ENCODE results near the gene ZFC3H1.
A peak's percentile ranks its signal among the peaks of the same experiment; 100 is the strongest.

The ZFC3H1 gene

GRCh38 chr12:71683633-71684032 is 20.0 kb upstream of the ZFC3H1 start:
- no peak for FAIRE-seq

- FAIRE-seq, result no peak
Observed at GRCh38 chr12:71682466-71682865, 18.8 kb upstream of the ZFC3H1 start.

- no peak for FAIRE-seq
Observed at GRCh38 chr12:71671816-71672215, 8.2 kb upstream of the ZFC3H1 start.

- FAIRE-seq, result no peak
Observed at GRCh38 chr12:71671311-71671710, 7.7 kb upstream of the ZFC3H1 start.

GRCh38 chr12:71666259-71666658 is 2.6 kb upstream of the ZFC3H1 start:
- no peak for FAIRE-seq

- FAIRE-seq, result no peak
Observed at GRCh38 chr12:71665090-71665463, 1.4 kb upstream of the ZFC3H1 start.

GRCh38 chr12:71664411-71665089 is 902 bp upstream of the ZFC3H1 start:
- FAIRE-seq, result no peak

- no peak for FAIRE-seq
Observed at GRCh38 chr12:71662849-71663560, 643 bp downstream of the ZFC3H1 start.

GRCh38 chr12:71661977-71662530 is 1.6 kb downstream of the ZFC3H1 start:
- FAIRE-seq, result no peak

- FAIRE-seq, result no peak
Observed at GRCh38 chr12:71656740-71657139, 6.9 kb downstream of the ZFC3H1 start.

- FAIRE-seq, result no peak
Observed at GRCh38 chr12:71655907-71656306, 7.7 kb downstream of the ZFC3H1 start.

- no peak for FAIRE-seq
Observed at GRCh38 chr12:71655495-71655894, 8.2 kb downstream of the ZFC3H1 start.

GRCh38 chr12:71654200-71654599 is 9.4 kb downstream of the ZFC3H1 start:
- no peak for FAIRE-seq

- no peak for FAIRE-seq
Observed at GRCh38 chr12:71653137-71653536, 10.5 kb downstream of the ZFC3H1 start.

- FAIRE-seq, result no peak
Observed at GRCh38 chr12:71652656-71653055, 11.0 kb downstream of the ZFC3H1 start.

- FAIRE-seq, result no peak
Observed at GRCh38 chr12:71649401-71649800, 14.2 kb downstream of the ZFC3H1 start.

- no peak for FAIRE-seq
Observed at GRCh38 chr12:71648537-71648936, 15.1 kb downstream of the ZFC3H1 start.

GRCh38 chr12:71646512-71646911 is 17.1 kb downstream of the ZFC3H1 start:
- FAIRE-seq, result no peak

- no peak for FAIRE-seq
Observed at GRCh38 chr12:71645268-71645667, 18.4 kb downstream of the ZFC3H1 start.

GRCh38 chr12:71642264-71642663 is 21.4 kb downstream of the ZFC3H1 start:
- FAIRE-seq, result no peak

- no peak for FAIRE-seq
Observed at GRCh38 chr12:71641390-71641789, 22.3 kb downstream of the ZFC3H1 start.

GRCh38 chr12:71640316-71640715 is 23.3 kb downstream of the ZFC3H1 start:
- no peak for FAIRE-seq

- no peak for FAIRE-seq
Observed at GRCh38 chr12:71639341-71639760, 24.3 kb downstream of the ZFC3H1 start.

GRCh38 chr12:71638499-71638898 is 25.1 kb downstream of the ZFC3H1 start:
- peak; percentile 17 for FAIRE-seq
